Endothelial cell of umbilical vein (primary cell): ENCODE data around the gene THOC2. TPM values are rescaled to one million over a fixed set of nuclear protein-coding genes. Genes with fewer than 3 reads are reported as not detected.

Experiments
- BruUV-seq: library from RNA; stranded (reverse); fragments of 400-500 nt; replicated peaks from 2 replicates; lab custom pipeline; 2021; lab: Mats Ljungman, UMichigan
- CTCF ChIA-PET: fragments of 300-600, 350-600 bp; sonication (Branson Sonifier 250); formaldehyde crosslinking; loops from one replicate; lab custom pipeline; 2021; ENCODE audit warnings: antibody characterized with exemption, inconsistent platforms; lab: Charles Lee
- POLR2A ChIA-PET: fragments of 300-600, 350-600 bp; sonication (Branson Sonifier 250); formaldehyde crosslinking; loops from one replicate; lab custom pipeline; 2021; ENCODE audit warnings: antibody characterized with exemption, inconsistent platforms; lab: Charles Lee
- DNase-seq: peaks from one replicate; pipeline ENCODE4 v3.0.0-alpha.2; 2011; ENCODE audit warnings: low read depth, low spot score
- FAIRE-seq: peaks from 2 replicates; lab custom pipeline; 2011; peaks lifted over from hg19 to GRCh38; lab: Jason Lieb, UNC
- H2AFZ ChIP-seq: 2 replicates; pipeline ENCODE4 v1.6.0; 2012; ENCODE audit warnings: low read depth, low read length, control low read depth, inconsistent platforms
- H3K27ac ChIP-seq: 2 replicates; pipeline ENCODE4 v1.5.1; 2011; ENCODE audit warnings: low read depth, mild to moderate bottlenecking, control low read depth, low read length, moderate library complexity; ENCODE audit not compliant: insufficient read depth
- H3K27me3 ChIP-seq, 2 experiments: 2 replicates each; pipeline versions ENCODE4 v1.6.0 to v1.6.1; 2011; ENCODE audit warnings: low read length in 2 of 2, mixed read lengths in 1 of 2; ENCODE audit not compliant: control insufficient read depth in 2 of 2, insufficient read depth in 2 of 2
- H3K36me3 ChIP-seq, 2 experiments: 2 replicates in 1 of 2; 3 replicates in 1 of 2; pipeline ENCODE4 v1.5.1; 2011; ENCODE audit warnings: low read length in 2 of 2, mild to moderate bottlenecking in 1 of 2, moderate library complexity in 1 of 2; ENCODE audit not compliant: control insufficient read depth in 2 of 2, insufficient read depth in 2 of 2; ENCODE audit errors: extremely low read depth in 1 of 2
- H3K4me1 ChIP-seq: 3 replicates; pipeline ENCODE4 v1.5.1; 2011; ENCODE audit warnings: mild to moderate bottlenecking, low read length; ENCODE audit not compliant: control insufficient read depth, insufficient read depth; ENCODE audit errors: extremely low read depth
- H3K4me2 ChIP-seq: 2 replicates; pipeline ENCODE4 v1.6.1; 2011; ENCODE audit warnings: low read length, control low read depth, mixed read lengths; ENCODE audit not compliant: insufficient read depth
- H3K4me3 ChIP-seq, 3 experiments: fragments of 200-600 bp in 1 of 3; sonication (generic), shearing (Covaris generic) in 1 of 3; replicated peaks in 1 of 3; 2 replicates each; pipeline ENCODE4 v1.5.1; 2011 to 2016; ENCODE audit warnings: control low read depth in 3 of 3, low read length in 3 of 3, mild to moderate bottlenecking in 2 of 3, inconsistent platforms in 1 of 3, low read depth in 1 of 3, moderate library complexity in 1 of 3; ENCODE audit not compliant: insufficient read depth in 1 of 3
- H3K79me2 ChIP-seq: 2 replicates; pipeline ENCODE4 v1.6.0; 2012; ENCODE audit warnings: low read length, inconsistent platforms; ENCODE audit not compliant: control insufficient read depth, insufficient read depth
- H3K9ac ChIP-seq: replicated peaks from 2 replicates; pipeline ENCODE3; 2011; ENCODE audit warnings: low read length, control low read depth; ENCODE audit not compliant: insufficient read depth; ENCODE audit errors: extremely low read depth
- H3K9me1 ChIP-seq: replicated peaks from 3 replicates; pipeline ENCODE4 v1.6.0; 2011; ENCODE audit warnings: mild to moderate bottlenecking, low read length; ENCODE audit not compliant: control insufficient read depth, insufficient read depth; ENCODE audit errors: extremely low read depth
- H3K9me3 ChIP-seq: replicated peaks from 2 replicates; pipeline ENCODE4 v1.5.1; 2012; ENCODE audit warnings: low read length, inconsistent platforms; ENCODE audit not compliant: control insufficient read depth, insufficient read depth
- H4K20me1 ChIP-seq: replicated peaks from 2 replicates; pipeline ENCODE3; 2011; ENCODE audit warnings: mild to moderate bottlenecking, low read length; ENCODE audit not compliant: control insufficient read depth, insufficient read depth; ENCODE audit errors: extremely low read depth
- EZH2 ChIP-seq: IDR thresholded peaks from 2 replicates; pipeline ENCODE4 v1.6.1; 2012; ENCODE audit warnings: borderline replicate concordance, low read depth, mild to moderate bottlenecking, moderate library complexity, low read length, inconsistent platforms; ENCODE audit not compliant: severe bottlenecking
- FOS ChIP-seq: IDR thresholded peaks from 2 replicates; pipeline ENCODE4 v1.6.1; 2011; ENCODE audit warnings: mild to moderate bottlenecking, low read length, moderate library complexity, borderline replicate concordance; ENCODE audit not compliant: insufficient read depth
- GATA2 ChIP-seq: IDR thresholded peaks from 2 replicates; pipeline ENCODE4 v1.7.0; 2011; ENCODE audit warnings: low read depth, mild to moderate bottlenecking, moderate library complexity, mixed read lengths, low read length; ENCODE audit not compliant: insufficient read length, insufficient read depth
- JUN ChIP-seq: IDR thresholded peaks from 2 replicates; pipeline ENCODE4 v1.6.1; 2011; ENCODE audit warnings: borderline replicate concordance, low read depth; ENCODE audit not compliant: insufficient read length, insufficient read depth
- MYC ChIP-seq: IDR thresholded peaks from one replicate; pipeline ENCODE4 v1.6.1; 2011; ENCODE audit warnings: mild to moderate bottlenecking, low read depth, low read length
- POLR2A ChIP-seq: IDR thresholded peaks from 2 replicates; pipeline ENCODE4 v1.6.1; 2012; ENCODE audit warnings: low read depth, mild to moderate bottlenecking, control low read depth, low read length
- POLR2AphosphoS5 ChIP-seq: IDR thresholded peaks from 2 replicates; pipeline ENCODE4 v1.6.1; 2012; ENCODE audit warnings: low read depth, mild to moderate bottlenecking, control low read depth, low read length, moderate library complexity; ENCODE audit not compliant: insufficient read depth
- dilution Hi-C: fragments of 300-500 bp; cut with MboI; formaldehyde crosslinking; loops from one replicate; pipeline ENCODE4 v1.15.0; 2019; ENCODE audit warnings: low sequenced_read_pairs; ENCODE audit not compliant: extremely low pct_ligation_motif_present
- intact Hi-C: fragments of 100-400 bp; cut with micrococcal nuclease; formaldehyde crosslinking; loops from one replicate; pipeline ENCODE4 v1.10.0; 2022
- polyA plus RNA-seq, 4 experiments: library from polyadenylated mRNA; depleted of rRNA in 3 of 4; stranded (reverse) in 3 of 4; unstranded in 1 of 4; fragments of >200 nt; gene quantifications; 2 replicates each; pipeline versions ENCODE4 v1.2.1 to v1.2.3, GENCODE V29; 2011 to 2012; ENCODE audit warnings: missing spikeins in 1 of 4
- total RNA-seq: library from RNA; stranded (reverse); gene quantifications from 2 replicates; pipeline ENCODE4 v1.2.3, GENCODE V29; 2021
- TF ChIP-seq, protein P1 (sequence below), 2 donors: IDR thresholded peaks; 1 replicate in 1 of 2; 2 replicates in 1 of 2; pipeline ENCODE4 v1.5.1; 2011; ENCODE audit warnings: low read length in 2 of 2, mild to moderate bottlenecking in 2 of 2, moderate library complexity in 2 of 2, control low read depth in 1 of 2, inconsistent platforms in 1 of 2, low read depth in 1 of 2; ENCODE audit not compliant: insufficient read depth in 1 of 2; ENCODE audit errors: extremely low read depth in 1 of 2
- TF ChIP-seq, protein P2 (sequence below): IDR thresholded peaks from 2 replicates; pipeline ENCODE4 v1.6.1; 2011; ENCODE audit not compliant: insufficient read depth, insufficient read length

The THOC2 gene
- total and polyA plus RNA-seq, 2 donors (not counting 3 experiments of a cell fraction or from before 2014, with no cell fraction given), result 26.0 to 72.9 TPM

DNA sequence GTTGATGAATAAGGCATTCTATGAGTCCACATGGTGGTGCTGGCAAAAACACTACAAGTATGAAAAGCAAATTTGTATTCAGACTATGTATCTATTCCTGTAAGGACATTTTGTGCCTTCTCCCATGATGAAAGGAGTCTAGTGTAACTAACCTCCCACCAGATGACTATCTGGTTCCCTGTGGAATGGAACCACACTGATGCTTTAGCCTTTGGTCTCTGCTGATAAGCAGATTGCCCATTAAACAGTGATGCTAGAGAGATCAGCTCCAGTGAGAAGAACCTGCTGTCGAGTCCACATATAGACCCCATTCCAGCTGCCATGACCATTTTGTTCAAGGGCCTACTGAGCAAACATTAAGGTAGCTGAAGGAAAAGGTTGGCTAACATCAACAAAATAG, 10.5 kb upstream of the THOC2 start:
- Histone ChIP-seq H3K79me2 (no peaks in the 10 kb centered on the region), H4K20me1 (no peaks in the 10 kb centered on the region), H3K27ac (no peak overlapping the region), H3K36me3 (no peaks in the 10 kb centered on the region), H2AFZ (no peak overlapping the region), H3K9me1 (no peaks in the 10 kb centered on the region), H3K4me3 (no peak overlapping the region), H3K4me2 (no peak overlapping the region), H3K9ac (no peak overlapping the region), H3K4me1 (no peaks in the 10 kb centered on the region), H3K27me3 (peaks cover 4 to 5% of the 10 kb centered on the region in 2 experiments), H3K9me3 (no peaks in the 10 kb centered on the region)
- dilution Hi-C loops (no loop called here), intact Hi-C loops (no loop called here)
- BruUV-seq, result no TSS peak
- TF ChIP-seq, protein P1, sequence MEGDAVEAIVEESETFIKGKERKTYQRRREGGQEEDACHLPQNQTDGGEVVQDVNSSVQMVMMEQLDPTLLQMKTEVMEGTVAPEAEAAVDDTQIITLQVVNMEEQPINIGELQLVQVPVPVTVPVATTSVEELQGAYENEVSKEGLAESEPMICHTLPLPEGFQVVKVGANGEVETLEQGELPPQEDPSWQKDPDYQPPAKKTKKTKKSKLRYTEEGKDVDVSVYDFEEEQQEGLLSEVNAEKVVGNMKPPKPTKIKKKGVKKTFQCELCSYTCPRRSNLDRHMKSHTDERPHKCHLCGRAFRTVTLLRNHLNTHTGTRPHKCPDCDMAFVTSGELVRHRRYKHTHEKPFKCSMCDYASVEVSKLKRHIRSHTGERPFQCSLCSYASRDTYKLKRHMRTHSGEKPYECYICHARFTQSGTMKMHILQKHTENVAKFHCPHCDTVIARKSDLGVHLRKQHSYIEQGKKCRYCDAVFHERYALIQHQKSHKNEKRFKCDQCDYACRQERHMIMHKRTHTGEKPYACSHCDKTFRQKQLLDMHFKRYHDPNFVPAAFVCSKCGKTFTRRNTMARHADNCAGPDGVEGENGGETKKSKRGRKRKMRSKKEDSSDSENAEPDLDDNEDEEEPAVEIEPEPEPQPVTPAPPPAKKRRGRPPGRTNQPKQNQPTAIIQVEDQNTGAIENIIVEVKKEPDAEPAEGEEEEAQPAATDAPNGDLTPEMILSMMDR (IDR thresholded peaks at IDR 0.05; ENCODE audit: extremely low read depth in 1 of 2, insufficient read depth in 1 of 2, low read depth in 1 of 2, low read length in 2 of 2), result no peak
- TF ChIP-seq EZH2 (no peak), GATA2 (no peak), MYC (no peak), POLR2A (no peak), POLR2AphosphoS5 (no peak), FOS (no peak), JUN (no peak)
- TF ChIP-seq, protein P2, sequence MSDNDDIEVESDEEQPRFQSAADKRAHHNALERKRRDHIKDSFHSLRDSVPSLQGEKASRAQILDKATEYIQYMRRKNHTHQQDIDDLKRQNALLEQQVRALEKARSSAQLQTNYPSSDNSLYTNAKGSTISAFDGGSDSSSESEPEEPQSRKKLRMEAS, result no peak
- FAIRE-seq (no peak), DNase-seq (no peak)
- ChIA-PET POLR2A (no interaction called here), CTCF (no interaction called here)
